ENCODE measurements around the gene MEGF9. TPM values are rescaled to one million over a fixed set of nuclear protein-coding genes. Genes with fewer than 3 reads are reported as not detected.
"Not testable (repeated sequence)": the region's sequence is repeated elsewhere in the genome, so short reads cannot be mapped to it uniquely, and the experiment has no call there.

Gene MEGF9
- total RNA-seq, 4 donors from 2014 or later = 17.3 to 36.4 (median 27.2) TPM

- DNase-seq (ENCODE audit: low spot score) (no peak), ATAC-seq (ENCODE audit: low FRiP score) (no peak)
- TF ChIP-seq, protein P1, sequence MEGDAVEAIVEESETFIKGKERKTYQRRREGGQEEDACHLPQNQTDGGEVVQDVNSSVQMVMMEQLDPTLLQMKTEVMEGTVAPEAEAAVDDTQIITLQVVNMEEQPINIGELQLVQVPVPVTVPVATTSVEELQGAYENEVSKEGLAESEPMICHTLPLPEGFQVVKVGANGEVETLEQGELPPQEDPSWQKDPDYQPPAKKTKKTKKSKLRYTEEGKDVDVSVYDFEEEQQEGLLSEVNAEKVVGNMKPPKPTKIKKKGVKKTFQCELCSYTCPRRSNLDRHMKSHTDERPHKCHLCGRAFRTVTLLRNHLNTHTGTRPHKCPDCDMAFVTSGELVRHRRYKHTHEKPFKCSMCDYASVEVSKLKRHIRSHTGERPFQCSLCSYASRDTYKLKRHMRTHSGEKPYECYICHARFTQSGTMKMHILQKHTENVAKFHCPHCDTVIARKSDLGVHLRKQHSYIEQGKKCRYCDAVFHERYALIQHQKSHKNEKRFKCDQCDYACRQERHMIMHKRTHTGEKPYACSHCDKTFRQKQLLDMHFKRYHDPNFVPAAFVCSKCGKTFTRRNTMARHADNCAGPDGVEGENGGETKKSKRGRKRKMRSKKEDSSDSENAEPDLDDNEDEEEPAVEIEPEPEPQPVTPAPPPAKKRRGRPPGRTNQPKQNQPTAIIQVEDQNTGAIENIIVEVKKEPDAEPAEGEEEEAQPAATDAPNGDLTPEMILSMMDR (IDR thresholded peaks at IDR 0.05) = no peak
Measured at GRCh38 chr9:120559546-120559945, 154.7 kb downstream of the MEGF9 start.

DNA sequence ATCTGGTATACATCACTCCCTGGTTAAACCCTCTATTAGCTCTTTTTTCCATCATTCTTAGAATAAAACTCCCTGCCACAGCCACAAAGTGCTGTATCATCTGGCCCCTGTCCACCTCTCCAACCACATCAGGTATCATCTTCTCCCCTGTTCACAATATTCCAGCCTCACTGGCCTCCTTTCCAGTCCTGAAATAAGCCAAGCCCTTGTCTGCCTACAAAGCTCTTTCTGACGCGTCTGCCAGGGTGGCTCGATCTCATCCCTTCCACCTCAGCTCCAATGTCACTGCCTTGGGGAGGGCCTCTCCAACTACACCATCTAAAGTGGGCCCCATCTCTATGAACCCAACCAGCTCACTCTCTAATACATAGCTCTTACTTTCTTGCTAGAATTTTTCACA is 155.8 kb downstream of the MEGF9 start:
- TF ChIP-seq, protein P1 (IDR thresholded peaks at IDR 0.05) = no peak
- DNase-seq (ENCODE audit: low spot score) (no peak), ATAC-seq (ENCODE audit: low FRiP score) (no peak)

- TF ChIP-seq, protein P1 (IDR thresholded peaks at IDR 0.05) = no peak
- ATAC-seq (ENCODE audit: low FRiP score) = no peak
Measured at GRCh38 chr9:120557205-120557604, 157.1 kb downstream of the MEGF9 start.

GRCh38 chr9:120556775-120557174 is 157.5 kb downstream of the MEGF9 start:
- ATAC-seq (ENCODE audit: low FRiP score) (no peak), DNase-seq (ENCODE audit: low spot score) (no peak)
- TF ChIP-seq, protein P1 (IDR thresholded peaks at IDR 0.05) = no peak

More at GRCh38 chr9:120557205-120557604, 157.1 kb downstream of the MEGF9 start:
- no peak for DNase-seq (ENCODE audit: low spot score)

DNA sequence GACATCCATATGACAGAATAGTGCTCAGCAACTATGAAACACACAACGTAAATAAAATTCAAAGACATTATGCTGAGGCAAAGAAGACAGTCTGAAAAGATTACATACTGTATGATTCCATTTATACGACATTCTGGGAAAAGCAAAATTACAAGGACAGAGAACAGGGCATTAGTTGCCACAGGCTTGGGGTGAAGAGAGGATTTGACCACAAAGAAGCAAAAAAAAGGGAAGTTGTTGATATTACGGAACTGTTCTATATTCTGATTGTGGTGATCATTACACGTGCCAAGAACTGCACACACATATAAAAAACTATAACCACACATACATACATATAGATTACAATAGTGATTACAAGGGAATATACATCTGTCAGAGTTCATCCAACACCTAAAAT is 158.4 kb downstream of the MEGF9 start:
- no peak for ATAC-seq (ENCODE audit: low FRiP score)
- DNase-seq (ENCODE audit: low spot score) = no peak
- TF ChIP-seq, protein P1 (IDR thresholded peaks at IDR 0.05) = no peak

GRCh38 chr9:120552210-120552704 is 162.0 kb downstream of the MEGF9 start:
- not testable (repeated sequence) for DNase-seq (ENCODE audit: low spot score); ATAC-seq (ENCODE audit: low FRiP score)

Other genes with a start within 250 kb of the MEGF9 start
- gene CDK5RAP2, start 134.3 kb downstream of the MEGF9 start, total RNA-seq = 10 to 100 TPM; 32.8 to 47.6 (median 39.4) TPM
- 10 to 100 TPM; 36.4 to 61.8 (median 42.1) TPM for gene FBXW2, start 78.9 kb upstream of the MEGF9 start, total RNA-seq
- gene PSMD5, start 128.5 kb upstream of the MEGF9 start, total RNA-seq = 10 to 100 TPM; 30.7 to 57.5 (median 36.2) TPM
- 10 to 100 TPM; 16.3 to 31.2 (median 25.3) TPM for gene PHF19, start 162.7 kb upstream of the MEGF9 start, total RNA-seq
- gene TRAF1, start 212.3 kb upstream of the MEGF9 start, total RNA-seq = 1 to 10 TPM; 3.0 to 9.0 (median 6.1) TPM